ENCODE results near the gene ADAMTS15. TPM values are rescaled to one million over a fixed set of nuclear protein-coding genes. Genes with fewer than 3 reads are reported as not detected.

ADAMTS15 gene
- total RNA-seq, 1 donor, result 4.3 TPM

DNA sequence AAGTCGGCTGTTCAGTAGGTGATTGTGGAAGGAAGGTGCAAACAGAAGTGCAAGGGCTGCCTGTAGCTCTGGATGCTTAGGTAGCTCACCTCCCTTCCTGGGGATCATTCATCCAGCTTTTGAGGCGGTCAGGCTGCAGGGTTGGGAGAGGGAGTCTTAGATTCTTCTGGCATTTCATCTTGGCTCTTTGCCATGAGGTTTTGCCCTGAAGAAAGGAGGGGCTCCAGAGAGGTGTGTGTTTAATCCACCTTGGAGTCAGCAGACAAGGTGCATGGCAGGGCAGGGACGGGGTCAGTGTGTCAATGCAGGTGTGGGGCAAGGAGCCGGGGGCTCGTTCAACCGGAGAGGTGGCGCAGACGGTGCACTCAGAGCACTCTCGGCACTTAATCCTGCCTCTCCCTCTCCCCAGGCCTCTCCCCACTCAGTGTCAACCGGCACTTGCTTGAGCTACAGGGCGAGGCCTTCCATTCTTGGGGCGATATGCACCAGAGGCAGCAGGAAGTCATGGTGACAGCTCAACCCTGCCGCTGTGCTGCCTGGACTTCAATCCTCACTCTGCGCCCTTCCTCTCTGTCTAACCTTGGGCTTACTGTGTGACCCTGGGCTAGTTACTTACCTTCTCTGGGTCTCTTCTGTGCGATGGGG, 7.2 kb downstream of the ADAMTS15 start:
- H3K36me3 ChIP-seq (ENCODE audit: insufficient read depth, low read length), result no peaks in the 10 kb centered on the region
- no peaks in the 10 kb centered on the region for H4K20me1 ChIP-seq (ENCODE audit: insufficient read depth, low read length)
- H2AFZ ChIP-seq (ENCODE audit: low read length), result no peak overlapping the region
- H3K79me2 ChIP-seq (ENCODE audit: insufficient read depth, low read length), result no peaks in the 10 kb centered on the region
- H3K4me3 ChIP-seq (ENCODE audit: insufficient read depth, low read length), result no peak overlapping the region
- no peak for TF ChIP-seq CTCF (IDR thresholded peaks at IDR 0.05; ENCODE audit: extremely low read depth, low read depth, low read length)
- DNase-seq (ENCODE audit: insufficient read length, low spot score, missing footprints), result no peak
- no peaks in the 10 kb centered on the region for H3K27me3 ChIP-seq (ENCODE audit: insufficient read depth, low read length)
- no peak overlapping the region for H3K27ac ChIP-seq (ENCODE audit: low read depth, low read length)
- no peaks in the 10 kb centered on the region for H3K9me3 ChIP-seq (ENCODE audit: low read depth, low read length)
- H3K4me2 ChIP-seq (ENCODE audit: insufficient read depth, low read length), result no peak overlapping the region
- H3K4me1 ChIP-seq (ENCODE audit: insufficient read depth, low read length), result peaks cover 8% of the 10 kb centered on the region

DNA sequence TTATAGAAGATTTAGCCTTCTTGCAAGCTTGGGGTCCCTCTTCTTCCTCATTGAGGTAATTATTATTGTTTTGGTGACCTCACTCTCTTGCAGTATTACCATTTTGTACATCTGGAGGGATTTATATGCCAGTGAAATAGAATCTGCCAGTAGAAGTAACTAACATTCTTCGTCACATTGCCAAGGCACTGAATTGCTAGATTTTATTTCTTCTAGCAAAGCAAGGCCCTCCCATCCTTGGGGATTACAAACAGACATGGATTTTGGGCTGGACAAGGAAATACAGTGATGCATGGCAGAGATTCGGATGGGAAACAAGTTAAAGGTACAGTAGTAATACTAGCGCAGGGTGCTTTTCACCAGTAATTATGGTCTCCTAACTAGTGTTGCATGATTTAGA, 7.8 kb downstream of the ADAMTS15 start:
- H3K27me3 ChIP-seq (ENCODE audit: insufficient read depth, low read length), result peaks cover 6% of the 10 kb centered on the region
- H3K79me2 ChIP-seq (ENCODE audit: insufficient read depth, low read length), result no peaks in the 10 kb centered on the region
- peaks cover 4% of the 10 kb centered on the region for H3K4me1 ChIP-seq (ENCODE audit: insufficient read depth, low read length)
- H2AFZ ChIP-seq (ENCODE audit: low read length), result no peak overlapping the region
- H3K4me3 ChIP-seq (ENCODE audit: insufficient read depth, low read length), result no peak overlapping the region
- no peaks in the 10 kb centered on the region for H4K20me1 ChIP-seq (ENCODE audit: insufficient read depth, low read length)
- H3K27ac ChIP-seq (ENCODE audit: low read depth, low read length), result no peak overlapping the region
- no peaks in the 10 kb centered on the region for H3K9me3 ChIP-seq (ENCODE audit: low read depth, low read length)
- no peaks in the 10 kb centered on the region for H3K36me3 ChIP-seq (ENCODE audit: insufficient read depth, low read length)
- no peak overlapping the region for H3K4me2 ChIP-seq (ENCODE audit: insufficient read depth, low read length)
- no peak for TF ChIP-seq CTCF (IDR thresholded peaks at IDR 0.05; ENCODE audit: extremely low read depth, low read depth, low read length)
- DNase-seq (ENCODE audit: insufficient read length, low spot score, missing footprints), result peak; percentile 18

- no peak for TF ChIP-seq CTCF (IDR thresholded peaks at IDR 0.05; ENCODE audit: extremely low read depth, low read depth, low read length)
- no peak overlapping the region for H3K4me2 ChIP-seq (ENCODE audit: insufficient read depth, low read length)
- H3K36me3 ChIP-seq (ENCODE audit: insufficient read depth, low read length), result no peaks in the 10 kb centered on the region
- peaks cover 8% of the 10 kb centered on the region for H3K27me3 ChIP-seq (ENCODE audit: insufficient read depth, low read length)
- no peaks in the 10 kb centered on the region for H4K20me1 ChIP-seq (ENCODE audit: insufficient read depth, low read length)
- no peaks in the 10 kb centered on the region for H3K4me1 ChIP-seq (ENCODE audit: insufficient read depth, low read length)
- H3K9me3 ChIP-seq (ENCODE audit: low read depth, low read length), result no peaks in the 10 kb centered on the region
- peak; percentile 68 for DNase-seq (ENCODE audit: insufficient read length, low spot score, missing footprints)
- H3K79me2 ChIP-seq (ENCODE audit: insufficient read depth, low read length), result no peaks in the 10 kb centered on the region
- H3K4me3 ChIP-seq (ENCODE audit: insufficient read depth, low read length), result no peak overlapping the region
- H3K27ac ChIP-seq (ENCODE audit: low read depth, low read length), result no peak overlapping the region
- no peak overlapping the region for H2AFZ ChIP-seq (ENCODE audit: low read length)
Observed at GRCh38 chr11:130457623-130458409, 9.4 kb downstream of the ADAMTS15 start.

DNA sequence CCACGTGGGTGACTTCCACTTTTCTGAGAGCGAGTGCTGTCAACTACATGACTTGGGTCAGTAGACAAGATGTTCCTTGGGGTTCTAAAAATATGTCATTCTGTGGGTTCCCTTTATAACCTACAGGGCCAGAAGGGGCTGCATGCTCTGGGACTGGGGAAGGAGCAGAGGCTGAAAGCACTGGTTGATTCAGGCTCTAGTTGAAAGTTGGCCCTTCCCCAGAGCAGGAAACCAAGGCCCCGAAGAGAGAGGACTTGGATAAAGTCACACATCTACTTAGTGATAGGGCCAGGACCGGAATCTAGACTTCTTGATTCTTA, 9.9 kb downstream of the ADAMTS15 start:
- Histone ChIP-seq H3K4me2 (ENCODE audit: insufficient read depth, low read length) (no peak overlapping the region), H3K79me2 (ENCODE audit: insufficient read depth, low read length) (no peaks in the 10 kb centered on the region), H3K36me3 (ENCODE audit: insufficient read depth, low read length) (no peaks in the 10 kb centered on the region)

More for the DNA sequence above, 9.9 kb downstream of the ADAMTS15 start:
- no peaks in the 10 kb centered on the region for H3K9me3 ChIP-seq (ENCODE audit: low read depth, low read length)
- no peaks in the 10 kb centered on the region for H4K20me1 ChIP-seq (ENCODE audit: insufficient read depth, low read length)
- H3K27me3 ChIP-seq (ENCODE audit: insufficient read depth, low read length), result peaks cover 8% of the 10 kb centered on the region
- peak; percentile 36 for DNase-seq (ENCODE audit: insufficient read length, low spot score, missing footprints)
- TF ChIP-seq CTCF (IDR thresholded peaks at IDR 0.05; ENCODE audit: extremely low read depth, low read depth, low read length), result no peak
- H3K4me3 ChIP-seq (ENCODE audit: insufficient read depth, low read length), result no peak overlapping the region
- no peak overlapping the region for H2AFZ ChIP-seq (ENCODE audit: low read length)
- H3K4me1 ChIP-seq (ENCODE audit: insufficient read depth, low read length), result no peaks in the 10 kb centered on the region
- no peak overlapping the region for H3K27ac ChIP-seq (ENCODE audit: low read depth, low read length)

Measured in osteoblast (primary cell).